Astrocyte (in vitro differentiated cells and primary cell): Measurements from ENCODE around the gene LYST. TPM values are rescaled to one million over a fixed set of nuclear protein-coding genes. Genes with fewer than 3 reads are reported as not detected.

ENCODE experiments used
- DNase-seq: peaks from one replicate; pipeline ENCODE4 v3.0.0-alpha.2; 2010; ENCODE audit warnings: low read depth
- FAIRE-seq: peaks from 2 replicates; lab custom pipeline; 2011; peaks lifted over from hg19 to GRCh38; lab: Jason Lieb, UNC
- H2AFZ ChIP-seq: 2 replicates; pipeline ENCODE4 v1.6.0; 2012; ENCODE audit warnings: low read depth, low read length, inconsistent platforms
- H3K27ac ChIP-seq: 2 replicates; pipeline ENCODE4 v1.5.1; 2011; ENCODE audit warnings: low read depth, low read length, inconsistent platforms
- H3K27me3 ChIP-seq: 2 replicates; pipeline ENCODE4 v1.6.0; 2011; ENCODE audit warnings: low read length, inconsistent platforms; ENCODE audit not compliant: insufficient read depth
- H3K36me3 ChIP-seq: 2 replicates; pipeline ENCODE4 v1.5.1; 2011; ENCODE audit warnings: low read length, inconsistent platforms; ENCODE audit not compliant: insufficient read depth
- H3K4me1 ChIP-seq: 2 replicates; pipeline ENCODE4 v1.5.1; 2011; ENCODE audit warnings: low read length, inconsistent platforms; ENCODE audit not compliant: insufficient read depth
- H3K4me2 ChIP-seq: 2 replicates; pipeline ENCODE4 v1.6.0; 2012; ENCODE audit warnings: low read length, inconsistent platforms
- H3K4me3 ChIP-seq: 2 replicates; pipeline ENCODE4 v1.5.1; 2011; ENCODE audit warnings: low read depth, mild to moderate bottlenecking, low read length, inconsistent platforms; ENCODE audit not compliant: insufficient read depth
- H3K79me2 ChIP-seq: 2 replicates; pipeline ENCODE4 v1.6.0; 2012; ENCODE audit warnings: mild to moderate bottlenecking, low read length, inconsistent platforms; ENCODE audit not compliant: insufficient read depth
- H3K9ac ChIP-seq: 2 replicates; pipeline ENCODE4 v1.6.0; 2012; ENCODE audit warnings: mild to moderate bottlenecking, low read length, inconsistent platforms
- H3K9me3 ChIP-seq: 2 replicates; pipeline ENCODE4 v1.5.1; 2012; ENCODE audit warnings: low read depth, mild to moderate bottlenecking, low read length, inconsistent platforms; ENCODE audit not compliant: insufficient read depth
- H4K20me1 ChIP-seq: 2 replicates; pipeline ENCODE4 v1.6.0; 2012; ENCODE audit warnings: low read length, inconsistent platforms; ENCODE audit not compliant: insufficient read depth
- H3K27ac Mint-ChIP-seq: one replicate; pipeline ENCODE4 v1.8.0; 2021; ENCODE audit warnings: mild to moderate bottlenecking, mixed read lengths; ENCODE audit not compliant: unreplicated experiment
- H3K27me3 Mint-ChIP-seq: one replicate; pipeline ENCODE4 v1.8.0; 2021; ENCODE audit warnings: low read depth, mixed read lengths; ENCODE audit not compliant: unreplicated experiment
- H3K36me3 Mint-ChIP-seq: one replicate; pipeline ENCODE4 v1.8.0; 2021; ENCODE audit warnings: low read depth, mixed read lengths; ENCODE audit not compliant: unreplicated experiment
- H3K4me1 Mint-ChIP-seq: one replicate; pipeline ENCODE4 v1.8.0; 2021; ENCODE audit warnings: low read depth, mixed read lengths; ENCODE audit not compliant: unreplicated experiment
- H3K4me3 Mint-ChIP-seq: one replicate; pipeline ENCODE4 v1.8.0; 2021; ENCODE audit warnings: mild to moderate bottlenecking, moderate library complexity, mixed read lengths; ENCODE audit not compliant: unreplicated experiment
- H3K9me3 Mint-ChIP-seq: one replicate; pipeline ENCODE4 v1.8.0; 2021; ENCODE audit warnings: mild to moderate bottlenecking, mixed read lengths; ENCODE audit not compliant: unreplicated experiment
- CTCF ChIP-seq: IDR thresholded peaks from 2 replicates; pipeline ENCODE4 v1.5.1; 2011; ENCODE audit warnings: low read depth, mild to moderate bottlenecking, inconsistent platforms, low read length, moderate library complexity; ENCODE audit not compliant: insufficient read depth
- EZH2 ChIP-seq: IDR thresholded peaks from 2 replicates; pipeline ENCODE4 v1.6.1; 2012; ENCODE audit warnings: mild to moderate bottlenecking, low read length, inconsistent platforms; ENCODE audit not compliant: insufficient read depth
- total RNA-seq: library from RNA; stranded (reverse); gene quantifications from 2 replicates; pipeline ENCODE4 v1.2.1, GENCODE V29; 2021

LYST gene
- total RNA-seq, 1 donor from 2014 or later: 15.7 TPM

GRCh38 chr1:235881930-235882700 lies 15.4 kb upstream of the LYST start:
- no peak overlapping the region for H3K4me2 ChIP-seq
- H3K9ac ChIP-seq: no peak overlapping the region
- H3K4me1 Mint-ChIP-seq: peaks cover 11% of the 10 kb centered on the region
- H3K36me3 Mint-ChIP-seq: no peaks in the 10 kb centered on the region
- H3K9me3 ChIP-seq: no peaks in the 10 kb centered on the region
- H3K36me3 ChIP-seq: no peaks in the 10 kb centered on the region
- H3K27me3 Mint-ChIP-seq: peaks cover 4% of the 10 kb centered on the region
- H3K27ac ChIP-seq: no peak overlapping the region
- no peak overlapping the region for H2AFZ ChIP-seq
- H3K27ac Mint-ChIP-seq: no peak overlapping the region
- no peaks in the 10 kb centered on the region for H4K20me1 ChIP-seq
- no peaks in the 10 kb centered on the region for H3K79me2 ChIP-seq
- DNase-seq (no peak), FAIRE-seq (no peak)
- H3K4me3 Mint-ChIP-seq: no peak overlapping the region
- H3K9me3 Mint-ChIP-seq: no peaks in the 10 kb centered on the region
- TF ChIP-seq CTCF (no peak), EZH2 (no peak)
- H3K4me3 ChIP-seq: no peak overlapping the region
- H3K27me3 ChIP-seq: no peaks in the 10 kb centered on the region
- H3K4me1 ChIP-seq: peaks cover 12% of the 10 kb centered on the region

GRCh38 chr1:235878082-235878811 lies 11.5 kb upstream of the LYST start:
- H3K4me1 Mint-ChIP-seq: peaks cover 7% of the 10 kb centered on the region
- TF ChIP-seq CTCF (no peak), EZH2 (no peak)
- H3K4me1 ChIP-seq: peaks cover 6% of the 10 kb centered on the region

More at GRCh38 chr1:235878082-235878811, 11.5 kb upstream of the LYST start:
- Histone ChIP-seq H3K9me3 (no peaks in the 10 kb centered on the region), H3K4me3 (no peak overlapping the region), H4K20me1 (no peaks in the 10 kb centered on the region), H3K79me2 (no peaks in the 10 kb centered on the region), H3K27ac (no peak overlapping the region), H3K4me2 (no peak overlapping the region), H2AFZ (no peak overlapping the region), H3K36me3 (no peaks in the 10 kb centered on the region), H3K9ac (no peak overlapping the region), H3K27me3 (no peaks in the 10 kb centered on the region)
- Mint-ChIP-seq H3K27me3 (peaks cover 7% of the 10 kb centered on the region), H3K4me3 (no peak overlapping the region), H3K9me3 (no peaks in the 10 kb centered on the region), H3K36me3 (no peaks in the 10 kb centered on the region), H3K27ac (no peak overlapping the region)
- DNase-seq: no peak
- no peak for FAIRE-seq
